ENCODE measurements around the gene MYO1D.

The MYO1D gene

DNA sequence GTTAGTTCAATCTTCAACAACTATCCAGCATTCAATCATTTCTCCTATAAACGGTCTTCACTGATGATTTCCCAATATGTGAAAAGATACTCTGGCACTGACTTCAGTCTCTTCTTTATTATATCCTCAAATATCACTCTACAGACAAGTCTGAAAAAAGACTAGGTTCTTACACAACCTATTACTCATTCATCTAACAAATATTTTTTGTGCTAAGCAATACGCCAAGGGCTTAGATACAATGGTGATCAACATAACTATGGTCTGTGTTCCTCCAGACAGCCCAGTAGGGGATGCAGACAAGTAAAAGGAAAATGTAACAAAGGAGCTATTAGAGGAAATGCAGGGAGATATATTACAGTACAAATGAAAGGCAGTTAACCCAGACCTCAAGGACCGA is 63.9 kb downstream of the MYO1D start:
- peak; percentile 80 for DNase-seq (ENCODE audit: low read depth)
- TF ChIP-seq, protein P1, sequence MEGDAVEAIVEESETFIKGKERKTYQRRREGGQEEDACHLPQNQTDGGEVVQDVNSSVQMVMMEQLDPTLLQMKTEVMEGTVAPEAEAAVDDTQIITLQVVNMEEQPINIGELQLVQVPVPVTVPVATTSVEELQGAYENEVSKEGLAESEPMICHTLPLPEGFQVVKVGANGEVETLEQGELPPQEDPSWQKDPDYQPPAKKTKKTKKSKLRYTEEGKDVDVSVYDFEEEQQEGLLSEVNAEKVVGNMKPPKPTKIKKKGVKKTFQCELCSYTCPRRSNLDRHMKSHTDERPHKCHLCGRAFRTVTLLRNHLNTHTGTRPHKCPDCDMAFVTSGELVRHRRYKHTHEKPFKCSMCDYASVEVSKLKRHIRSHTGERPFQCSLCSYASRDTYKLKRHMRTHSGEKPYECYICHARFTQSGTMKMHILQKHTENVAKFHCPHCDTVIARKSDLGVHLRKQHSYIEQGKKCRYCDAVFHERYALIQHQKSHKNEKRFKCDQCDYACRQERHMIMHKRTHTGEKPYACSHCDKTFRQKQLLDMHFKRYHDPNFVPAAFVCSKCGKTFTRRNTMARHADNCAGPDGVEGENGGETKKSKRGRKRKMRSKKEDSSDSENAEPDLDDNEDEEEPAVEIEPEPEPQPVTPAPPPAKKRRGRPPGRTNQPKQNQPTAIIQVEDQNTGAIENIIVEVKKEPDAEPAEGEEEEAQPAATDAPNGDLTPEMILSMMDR (IDR thresholded peaks at IDR 0.05; ENCODE audit: insufficient read depth, low read depth, low read length, missing control alignments), result no peak
- no peak overlapping the region for H3K4me3 ChIP-seq (ENCODE audit: low read length)

DNA sequence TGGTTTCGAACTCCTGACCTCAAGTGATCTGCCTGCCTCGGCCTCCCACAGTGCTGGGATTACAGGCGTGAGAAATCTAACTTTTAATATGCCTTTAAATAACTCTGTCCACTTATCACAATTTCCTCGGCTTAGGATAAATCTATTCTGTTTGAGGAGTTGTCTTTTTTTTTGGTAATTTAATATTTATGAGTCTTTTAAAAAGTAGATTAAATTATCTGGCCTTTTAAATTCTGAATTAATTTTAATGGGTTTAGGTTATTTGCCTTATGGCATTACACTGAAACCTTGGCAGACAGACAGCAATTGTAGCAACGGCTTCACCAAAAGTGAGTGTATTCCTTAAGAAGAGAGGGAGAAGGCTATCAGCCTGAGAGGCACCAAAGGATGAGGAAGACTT is 66.2 kb downstream of the MYO1D start:
- no peak overlapping the region for H3K4me3 ChIP-seq (ENCODE audit: low read length)
- DNase-seq (ENCODE audit: low read depth), result no peak
- TF ChIP-seq, protein P1 (IDR thresholded peaks at IDR 0.05; ENCODE audit: insufficient read depth, low read depth, low read length, missing control alignments), result no peak

DNA sequence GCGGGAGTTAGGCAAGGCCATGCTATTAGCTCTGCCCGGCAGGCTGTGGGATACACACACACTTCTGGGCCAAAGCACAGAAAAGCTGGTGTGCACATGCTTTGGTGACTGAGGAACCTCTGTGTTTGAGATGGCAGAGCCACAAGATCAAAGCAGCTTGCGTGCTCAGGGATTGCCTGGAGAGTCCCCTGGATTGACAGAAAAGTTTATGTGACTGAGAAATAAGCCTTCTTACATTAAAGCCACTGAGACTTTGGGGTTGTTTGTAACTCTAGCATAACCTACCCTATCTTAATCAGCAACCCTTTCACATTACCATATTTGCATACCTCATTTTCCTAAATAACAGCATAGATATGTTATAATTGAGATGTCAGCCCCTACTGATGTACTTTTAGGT is 69.3 kb downstream of the MYO1D start:
- no peak overlapping the region for H3K4me3 ChIP-seq (ENCODE audit: low read length)
- TF ChIP-seq, protein P1 (IDR thresholded peaks at IDR 0.05; ENCODE audit: insufficient read depth, low read depth, low read length, missing control alignments), result no peak
- DNase-seq (ENCODE audit: low read depth), result no peak

DNA sequence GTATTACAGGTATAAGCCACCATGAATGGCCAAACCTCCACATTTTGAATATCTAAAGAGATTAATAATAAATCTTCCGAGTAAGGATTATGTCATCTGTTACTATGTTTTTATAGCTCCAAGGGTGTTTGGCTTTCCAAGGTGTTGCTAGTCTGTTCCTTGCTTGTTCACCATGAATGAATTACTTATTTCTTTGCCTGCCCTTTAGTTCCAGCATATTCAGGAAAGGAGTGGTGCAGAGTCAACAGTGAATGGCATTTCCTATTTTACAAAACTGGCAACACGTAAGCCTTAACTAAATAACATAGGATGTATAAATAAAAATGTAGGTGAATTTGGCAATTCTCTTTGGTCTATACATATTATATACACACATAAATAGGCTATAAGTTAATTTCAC is 70.3 kb downstream of the MYO1D start:
- H3K4me3 ChIP-seq (ENCODE audit: low read length), result no peak overlapping the region
- DNase-seq (ENCODE audit: low read depth), result peak; percentile 72
- TF ChIP-seq, protein P1 (IDR thresholded peaks at IDR 0.05; ENCODE audit: insufficient read depth, low read depth, low read length, missing control alignments), result no peak

DNA sequence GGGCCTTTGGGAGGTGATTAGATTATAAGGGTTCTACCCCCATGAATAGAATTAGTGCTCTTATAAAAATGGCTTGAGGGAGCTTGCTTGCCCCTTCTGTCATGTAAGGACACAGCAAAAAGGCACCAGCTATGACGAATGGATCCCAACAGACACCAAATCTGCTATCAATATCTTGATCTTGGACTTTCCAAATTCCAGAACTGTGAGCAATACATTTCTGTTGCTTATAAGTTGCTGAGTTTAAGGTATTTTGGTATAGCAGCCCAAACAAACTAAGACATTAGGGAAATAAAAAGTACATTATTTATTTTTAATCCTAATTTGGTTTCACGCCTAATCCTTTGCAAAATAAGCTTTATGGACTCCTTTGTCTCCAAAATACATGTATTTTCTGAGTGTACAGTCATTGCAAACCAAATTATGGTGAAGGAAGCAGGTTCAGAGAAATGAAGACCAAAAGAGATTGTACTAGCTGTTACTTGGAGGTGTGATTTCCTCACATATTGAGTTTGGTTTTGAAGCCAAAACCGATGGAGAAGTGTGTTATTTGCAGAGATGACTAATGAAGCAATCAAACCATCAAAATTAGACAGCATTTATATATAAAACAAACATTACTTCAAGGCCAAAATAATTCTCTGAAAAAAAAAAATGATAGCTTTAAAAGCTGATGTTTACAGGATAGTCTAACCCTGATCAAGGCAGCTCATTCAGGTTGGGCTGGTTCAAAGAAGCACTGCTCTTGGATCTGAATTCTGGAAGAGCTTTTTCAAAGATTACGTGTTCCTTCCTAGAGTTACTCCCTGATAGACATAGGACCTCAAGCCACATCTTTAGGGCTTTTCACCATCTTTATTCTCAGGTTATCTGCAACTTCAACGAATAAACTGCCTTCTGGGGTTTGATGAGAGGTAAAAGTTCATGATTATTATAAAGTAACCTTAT is 71.6 kb downstream of the MYO1D start:
- TF ChIP-seq, protein P1 (IDR thresholded peaks at IDR 0.05; ENCODE audit: insufficient read depth, low read depth, low read length, missing control alignments), result no peak
- H3K4me3 ChIP-seq (ENCODE audit: low read length), result no peak overlapping the region
- DNase-seq (ENCODE audit: low read depth), result no peak

DNA sequence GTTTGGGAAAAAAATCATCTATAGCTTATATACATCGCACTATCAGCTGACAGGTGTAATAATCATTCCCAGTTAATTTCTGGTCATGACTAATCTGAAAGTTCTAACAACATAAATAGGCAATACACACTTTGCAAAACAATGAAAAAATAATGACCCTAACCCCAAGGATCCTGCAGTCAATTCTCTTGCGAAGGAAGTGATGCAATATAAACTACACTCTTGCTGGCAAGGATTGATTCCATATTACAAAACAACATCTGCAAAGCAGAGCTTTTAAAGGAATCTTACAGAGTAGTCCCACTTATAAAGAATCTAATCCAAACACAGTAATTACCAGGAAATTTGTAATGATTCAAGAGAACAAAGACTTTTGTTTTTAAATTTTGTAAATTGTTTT is 73.4 kb downstream of the MYO1D start:
- no peak for DNase-seq (ENCODE audit: low read depth)

More for the DNA sequence above, 73.4 kb downstream of the MYO1D start:
- TF ChIP-seq, protein P1 (IDR thresholded peaks at IDR 0.05; ENCODE audit: insufficient read depth, low read depth, low read length, missing control alignments), result no peak
- H3K4me3 ChIP-seq (ENCODE audit: low read length), result no peak overlapping the region

Data from epithelial cell of esophagus (primary cell).